IMR-90 (cell line): Measurements from ENCODE around the gene MAB21L2. TPM values are rescaled to one million over a fixed set of nuclear protein-coding genes. Genes with fewer than 3 reads are reported as not detected.

Experiments
- ATAC-seq: fragments of 200-7000 bp; cut with Tn5 transposase; 2 replicates; pipeline ENCODE4 v1.9.1; 2020; ENCODE audit warnings: low read depth, mild to moderate bottlenecking, moderate library complexity
- BruUV-seq: library from RNA; stranded (reverse); fragments of 400-500 nt; replicated peaks from 2 replicates; lab custom pipeline; 2021; lab: Mats Ljungman, UMichigan
- CTCF ChIA-PET: fragments of 300-600 bp; formaldehyde crosslinking; extraction: SDS; loops from one replicate; lab custom pipeline; 2021; ENCODE audit warnings: antibody characterized with exemption; lab: Yijun Ruan, JAX
- POLR2A ChIA-PET: fragments of 300-600 bp; sonication (Branson Sonifier 250); formaldehyde crosslinking; loops from one replicate; lab custom pipeline; 2022; ENCODE audit warnings: antibody characterized with exemption; ENCODE audit not compliant: unreplicated experiment; lab: Charles Lee
- DNase-seq: peaks from one replicate; pipeline ENCODE4 v3.0.0; 2013
- H2AFZ ChIP-seq: replicated peaks from 2 replicates; pipeline ENCODE3; 2013; ENCODE audit warnings: low read length, mild to moderate bottlenecking; ENCODE audit not compliant: poor library complexity
- H2AK5ac ChIP-seq: 2 replicates; pipeline ENCODE4 v1.6.1; 2013; ENCODE audit warnings: low read depth, low read length, inconsistent platforms
- H2AK9ac ChIP-seq: replicated peaks from 2 replicates; pipeline ENCODE3; 2013; ENCODE audit warnings: mild to moderate bottlenecking, low read depth, low read length, moderate library complexity; ENCODE audit not compliant: poor library complexity
- H2BK120ac ChIP-seq: 2 replicates; pipeline ENCODE4 v1.6.1; 2013; ENCODE audit warnings: low read depth, low read length, inconsistent platforms
- H2BK15ac ChIP-seq: 3 replicates; pipeline ENCODE4 v1.6.1; 2013; ENCODE audit warnings: low read depth, low read length, inconsistent platforms
- H2BK20ac ChIP-seq: 2 replicates; pipeline ENCODE4 v1.6.1; 2013; ENCODE audit warnings: low read depth, mild to moderate bottlenecking, inconsistent platforms, low read length, moderate library complexity
- H2BK5ac ChIP-seq: 2 replicates; pipeline ENCODE4 v1.6.1; 2013; ENCODE audit warnings: mild to moderate bottlenecking, low read depth, low read length, inconsistent platforms; ENCODE audit not compliant: poor library complexity, severe bottlenecking
- H3K14ac ChIP-seq: replicated peaks from 2 replicates; pipeline ENCODE4 v1.6.1; 2013; ENCODE audit warnings: low read depth, low read length, inconsistent platforms
- H3K18ac ChIP-seq: 2 replicates; pipeline ENCODE4 v1.6.1; 2013; ENCODE audit warnings: low read depth, low read length, control low read depth
- H3K23ac ChIP-seq: 2 replicates; pipeline ENCODE4 v1.6.1; 2013; ENCODE audit warnings: low read depth, low read length, inconsistent platforms
- H3K27ac ChIP-seq: 2 replicates; pipeline ENCODE4 v1.5.1; 2013; ENCODE audit warnings: mild to moderate bottlenecking, control low read depth, low read length; ENCODE audit not compliant: insufficient read depth
- H3K27me3 ChIP-seq: 2 replicates; pipeline ENCODE4 v1.6.1; 2013; ENCODE audit warnings: low read length; ENCODE audit not compliant: control insufficient read depth, insufficient read depth
- H3K36me3 ChIP-seq: 2 replicates; pipeline ENCODE4 v1.6.1; 2013; ENCODE audit warnings: low read length, mixed read lengths; ENCODE audit not compliant: control insufficient read depth, insufficient read depth
- H3K4ac ChIP-seq: 2 replicates; pipeline ENCODE4 v1.6.1; 2013; ENCODE audit warnings: low read depth, low read length, inconsistent platforms
- H3K4me1 ChIP-seq: 2 replicates; pipeline ENCODE4 v1.6.1; 2013; ENCODE audit warnings: low read length, mixed read lengths; ENCODE audit not compliant: control insufficient read depth, insufficient read depth
- H3K4me2 ChIP-seq: 2 replicates; pipeline ENCODE4 v1.6.1; 2013; ENCODE audit warnings: low read depth, mild to moderate bottlenecking, control low read depth, low read length, moderate library complexity
- H3K4me3 ChIP-seq: 2 replicates; pipeline ENCODE4 v1.5.1; 2013; ENCODE audit warnings: low read depth, mild to moderate bottlenecking, control low read depth, low read length, moderate library complexity; ENCODE audit not compliant: insufficient read depth
- H3K56ac ChIP-seq: 2 replicates; pipeline ENCODE4 v1.6.1; 2013; ENCODE audit warnings: low read length, inconsistent platforms; ENCODE audit not compliant: insufficient read depth; ENCODE audit errors: extremely low read depth
- H3K79me1 ChIP-seq, 2 experiments: 2 replicates each; pipeline ENCODE4 v1.6.1; 2013; ENCODE audit warnings: low read length in 2 of 2, inconsistent platforms in 1 of 2, low read depth in 1 of 2
- H3K9ac ChIP-seq: 2 replicates; pipeline ENCODE4 v1.6.1; 2013; ENCODE audit warnings: low read depth, low read length, control low read depth
- H3K9me1 ChIP-seq: 2 replicates; pipeline ENCODE4 v1.6.1; 2013; ENCODE audit warnings: low read length, inconsistent platforms; ENCODE audit not compliant: insufficient read depth
- H3K9me3 ChIP-seq: 2 replicates; pipeline ENCODE4 v1.6.1; 2013; ENCODE audit warnings: low read length; ENCODE audit not compliant: control insufficient read depth, insufficient read depth
- H4K20me1 ChIP-seq: 2 replicates; pipeline ENCODE4 v1.6.1; 2013; ENCODE audit warnings: low read length, inconsistent platforms; ENCODE audit not compliant: insufficient read depth
- H4K5ac ChIP-seq: 2 replicates; pipeline ENCODE4 v1.6.1; 2013; ENCODE audit warnings: mild to moderate bottlenecking, low read depth, low read length, control low read depth
- H4K8ac ChIP-seq, 2 experiments: 2 replicates each; pipeline ENCODE4 v1.6.1; 2013; ENCODE audit warnings: low read depth in 2 of 2, low read length in 2 of 2, control low read depth in 1 of 2, inconsistent platforms in 1 of 2
- H4K91ac ChIP-seq: 2 replicates; pipeline ENCODE4 v1.6.1; 2013; ENCODE audit warnings: low read depth, low read length, inconsistent platforms; ENCODE audit not compliant: insufficient read depth
- BHLHE40 ChIP-seq: fragments of 150-350 bp; IDR thresholded peaks from 2 replicates; pipeline ENCODE4 v1.6.1; 2016; ENCODE audit warnings: mild to moderate bottlenecking, low read depth, low read length
- MXI1 ChIP-seq: IDR thresholded peaks from 2 replicates; pipeline ENCODE4 v1.6.1; 2012; ENCODE audit warnings: low read depth, mild to moderate bottlenecking, low read length, moderate library complexity, borderline replicate concordance
- POLR2A ChIP-seq: IDR thresholded peaks from 2 replicates; pipeline ENCODE4 v1.6.1; 2012; ENCODE audit warnings: mild to moderate bottlenecking, low read depth, low read length
- WGBS, 2 experiments: methylation state at CpG; one replicate each; pipeline versions ENCODE4 v1.1.5 to v1.1.7; 2013; ENCODE audit warnings: missing lambda C conversion rate in 2 of 2; ENCODE audit not compliant: insufficient read length in 1 of 2; ENCODE audit errors: extremely low coverage in 2 of 2; 5-methylcytosine and 5-hydroxymethylcytosine counted together
- dilution Hi-C: fragments of 300-500 bp; cut with HindIII; formaldehyde crosslinking; loops from one replicate; pipeline ENCODE4 v1.14.3; 2018; ENCODE audit warnings: low sequenced_read_pairs; ENCODE audit not compliant: unreplicated experiment
- in situ Hi-C: fragments of 300-500 bp; cut with MboI; formaldehyde crosslinking; loops from 3 replicates; pipeline ENCODE4 v1.14.3; 2019; ENCODE audit warnings: low sequenced_read_pairs, inconsistent platforms, mixed read lengths
- intact Hi-C: fragments of 100-400 bp; cut with micrococcal nuclease; formaldehyde crosslinking; loops from 2 replicates; pipeline ENCODE4 v1.10.0; 2022
- polyA plus RNA-seq, 3 experiments: library from polyadenylated mRNA; depleted of rRNA; stranded (reverse); fragments of >200 nt; gene quantifications; 2 replicates each; pipeline ENCODE4 v1.2.3, GENCODE V29; 2012; ENCODE audit warnings: low replicate concordance in 1 of 3
- total RNA-seq: library from RNA; depleted of rRNA; stranded (reverse); fragments of >200 nt; gene quantifications from 2 replicates; pipeline ENCODE4 v1.2.3, GENCODE V29; 2012

MAB21L2 gene
- total and polyA plus RNA-seq, 2 of the 4 experiments (the other 2 are of a cell fraction), result 7.6 to 12.0 TPM

GRCh38 chr4:150581641-150582051 lies 305 bp upstream of the MAB21L2 start:
- H3K14ac ChIP-seq, result no peak overlapping the region
- no peak overlapping the region for H4K91ac ChIP-seq
- 0 out of 2 replicates have a peak, but pooled peaks cover 2% of the 10 kb centered on the region for H3K4me1 ChIP-seq
- H3K4me3 ChIP-seq, result peak overlapping the region; percentile 78
- ATAC-seq (peak; percentile 68), DNase-seq (peak; percentile 94)
- peak overlapping the region; percentile 75 for H2AFZ ChIP-seq
- H4K20me1 ChIP-seq, result no peaks in the 10 kb centered on the region
- H3K56ac ChIP-seq, result no peak overlapping the region
- 0 out of 4 replicates have a peak overlapping the region, but pooled peaks of 1 of the 2 experiments have one; percentile 9 for H4K8ac ChIP-seq
- no peaks in the 10 kb centered on the region for H3K9me3 ChIP-seq
- H3K9me1 ChIP-seq, result peaks cover 2% of the 10 kb centered on the region; the same call in 1 of the 2 replicates
- in situ Hi-C loops (loop anchor here (10.0 kb wide), 1 partner anchor 577 kb away; no protein-coding TSS in a partner anchor), dilution Hi-C loops (no loop called here), intact Hi-C loops (loop anchor here (2.0 to 5.0 kb wide), 5 partner anchors 194 to 584 kb away; no protein-coding TSS in a partner anchor)
- H2AK5ac ChIP-seq, result no peak overlapping the region
- H3K23ac ChIP-seq, result no peak overlapping the region
- H3K18ac ChIP-seq, result no peak overlapping the region
- H3K9ac ChIP-seq, result peak overlapping the region; percentile 64; the same call in 1 of the 2 replicates
- no peak overlapping the region for H3K4ac ChIP-seq
- H3K4me2 ChIP-seq, result peak overlapping the region; percentile 77
- ChIA-PET CTCF (no interaction called here), POLR2A (no interaction called here)
- 0% methylated on average over 1 of the region's 13 CpGs; no CpG with 5 or more reads in 1 of the 2 experiments for WGBS, 2 experiments
- no peak overlapping the region for H2BK120ac ChIP-seq
- H3K27me3 ChIP-seq, result no peaks in the 10 kb centered on the region
- no TSS peak for BruUV-seq
- H2BK20ac ChIP-seq, result no peak overlapping the region
- no peak overlapping the region for H4K5ac ChIP-seq
- H2BK15ac ChIP-seq, result no peak overlapping the region
- peak overlapping the region; percentile 94 for H3K27ac ChIP-seq
- peaks cover 0 to 13% of the 10 kb centered on the region in 2 experiments; a peak in 2 of 4 replicates for H3K79me1 ChIP-seq
- no peak overlapping the region for H2AK9ac ChIP-seq
- H3K36me3 ChIP-seq, result no peaks in the 10 kb centered on the region
- peak overlapping the region; percentile 23 for H2BK5ac ChIP-seq
- TF ChIP-seq POLR2A, result no peak
- peak; percentile 56; the same call in 1 of the 2 replicates for TF ChIP-seq BHLHE40
- TF ChIP-seq MXI1, result peak; percentile 47; the same call in 1 of the 2 replicates
